Activated T-cell treated with anti-CD3 and anti-CD28 coated beads, Interleukin-2, amount 50 U/mL, for 24 hours (primary cell): ENCODE results near the gene KIF26B.
"Not testable (repeated sequence)": the region's sequence is repeated elsewhere in the genome, so short reads cannot be mapped to it uniquely, and the experiment has no call there.

Experiments
- DNase-seq: peaks from one replicate; pipeline ENCODE4 v3.0.0-alpha.2; 2020
- H3K27ac Mint-ChIP-seq: 2 replicates; pipeline ENCODE4 v1.8.0; 2020; ENCODE audit warnings: mild to moderate bottlenecking, mixed read lengths
- H3K27me3 Mint-ChIP-seq: 2 replicates; pipeline ENCODE4 v1.8.0; 2020; ENCODE audit warnings: mixed read lengths
- H3K36me3 Mint-ChIP-seq: 2 replicates; pipeline ENCODE4 v1.8.0; 2020; ENCODE audit warnings: low read depth, mixed read lengths
- H3K4me1 Mint-ChIP-seq: 2 replicates; pipeline ENCODE4 v1.8.0; 2020; ENCODE audit warnings: low read depth, mixed read lengths
- H3K4me3 Mint-ChIP-seq: 2 replicates; pipeline ENCODE4 v1.8.0; 2020; ENCODE audit warnings: mild to moderate bottlenecking, moderate library complexity, mixed read lengths
- H3K9me3 Mint-ChIP-seq: 2 replicates; pipeline ENCODE4 v1.8.0; 2020; ENCODE audit warnings: mixed read lengths

The KIF26B gene

GRCh38 chr1:245693116-245693793, 538.5 kb downstream of the KIF26B start:
- H3K9me3 Mint-ChIP-seq, result no peaks in the 10 kb centered on the region
- H3K4me3 Mint-ChIP-seq, result no peak overlapping the region
- peaks cover 5% of the 10 kb centered on the region for H3K27me3 Mint-ChIP-seq
- H3K27ac Mint-ChIP-seq, result no peak overlapping the region
- no peak for DNase-seq
- H3K4me1 Mint-ChIP-seq, result no peaks in the 10 kb centered on the region
- no peaks in the 10 kb centered on the region for H3K36me3 Mint-ChIP-seq

GRCh38 chr1:245693941-245694752, 539.4 kb downstream of the KIF26B start:
- H3K27ac Mint-ChIP-seq, result no peak overlapping the region
- no peak for DNase-seq
- H3K9me3 Mint-ChIP-seq, result no peaks in the 10 kb centered on the region
- no peaks in the 10 kb centered on the region for H3K36me3 Mint-ChIP-seq
- H3K4me1 Mint-ChIP-seq, result no peaks in the 10 kb centered on the region
- no peak overlapping the region for H3K4me3 Mint-ChIP-seq
- H3K27me3 Mint-ChIP-seq, result peaks cover 5% of the 10 kb centered on the region

- no peak overlapping the region for H3K27ac Mint-ChIP-seq
- no peaks in the 10 kb centered on the region for H3K36me3 Mint-ChIP-seq
- H3K4me1 Mint-ChIP-seq, result no peaks in the 10 kb centered on the region
- no peaks in the 10 kb centered on the region for H3K9me3 Mint-ChIP-seq
- DNase-seq, result no peak
- no peaks in the 10 kb centered on the region for H3K27me3 Mint-ChIP-seq
- no peak overlapping the region for H3K4me3 Mint-ChIP-seq
Observed at GRCh38 chr1:245694753-245695195, 540.0 kb downstream of the KIF26B start.

GRCh38 chr1:245695211-245695610, 540.4 kb downstream of the KIF26B start:
- H3K9me3 Mint-ChIP-seq, result no peaks in the 10 kb centered on the region
- no peak for DNase-seq
- no peaks in the 10 kb centered on the region for H3K36me3 Mint-ChIP-seq
- H3K4me3 Mint-ChIP-seq, result no peak overlapping the region
- no peaks in the 10 kb centered on the region for H3K27me3 Mint-ChIP-seq
- no peak overlapping the region for H3K27ac Mint-ChIP-seq
- no peaks in the 10 kb centered on the region for H3K4me1 Mint-ChIP-seq

- not testable (repeated sequence) for H3K9me3 Mint-ChIP-seq, H3K27me3 Mint-ChIP-seq, H3K4me1 Mint-ChIP-seq, H3K27ac Mint-ChIP-seq, DNase-seq, H3K4me3 Mint-ChIP-seq, H3K36me3 Mint-ChIP-seq
Observed at GRCh38 chr1:245695701-245696100, 540.9 kb downstream of the KIF26B start.

- H3K36me3 Mint-ChIP-seq, result no peaks in the 10 kb centered on the region
- no peak overlapping the region for H3K27ac Mint-ChIP-seq
- no peaks in the 10 kb centered on the region for H3K27me3 Mint-ChIP-seq
- no peaks in the 10 kb centered on the region for H3K9me3 Mint-ChIP-seq
- H3K4me1 Mint-ChIP-seq, result no peaks in the 10 kb centered on the region
- DNase-seq, result no peak
- H3K4me3 Mint-ChIP-seq, result no peak overlapping the region
Observed at GRCh38 chr1:245698116-245698515, 543.3 kb downstream of the KIF26B start.

- DNase-seq, result no peak
- Mint-ChIP-seq H3K36me3 (no peaks in the 10 kb centered on the region), H3K4me3 (no peak overlapping the region), H3K27me3 (no peaks in the 10 kb centered on the region), H3K9me3 (no peaks in the 10 kb centered on the region), H3K4me1 (no peaks in the 10 kb centered on the region), H3K27ac (no peak overlapping the region)
Observed at GRCh38 chr1:245698860-245699259, 544.1 kb downstream of the KIF26B start.

GRCh38 chr1:245700631-245701030, 545.8 kb downstream of the KIF26B start:
- DNase-seq, result no peak
- Mint-ChIP-seq H3K4me1 (no peaks in the 10 kb centered on the region), H3K27me3 (no peaks in the 10 kb centered on the region), H3K36me3 (no peaks in the 10 kb centered on the region), H3K9me3 (no peaks in the 10 kb centered on the region), H3K27ac (no peak overlapping the region), H3K4me3 (no peak overlapping the region)

- Mint-ChIP-seq H3K36me3 (no peaks in the 10 kb centered on the region), H3K27ac (no peak overlapping the region), H3K27me3 (no peaks in the 10 kb centered on the region), H3K4me1 (no peaks in the 10 kb centered on the region), H3K9me3 (no peaks in the 10 kb centered on the region), H3K4me3 (no peak overlapping the region)
- DNase-seq, result no peak
Observed at GRCh38 chr1:245701631-245702030, 546.8 kb downstream of the KIF26B start.

- Mint-ChIP-seq H3K27ac (no peak overlapping the region), H3K4me3 (no peak overlapping the region), H3K36me3 (no peaks in the 10 kb centered on the region), H3K9me3 (no peaks in the 10 kb centered on the region), H3K27me3 (no peaks in the 10 kb centered on the region), H3K4me1 (no peaks in the 10 kb centered on the region)
- DNase-seq, result no peak
Observed at GRCh38 chr1:245702346-245702745, 547.6 kb downstream of the KIF26B start.

GRCh38 chr1:245704341-245704740, 549.6 kb downstream of the KIF26B start:
- Mint-ChIP-seq H3K4me1 (no peaks in the 10 kb centered on the region), H3K27ac (no peak overlapping the region), H3K9me3 (no peaks in the 10 kb centered on the region), H3K36me3 (no peaks in the 10 kb centered on the region), H3K27me3 (no peaks in the 10 kb centered on the region), H3K4me3 (no peak overlapping the region)
- DNase-seq, result no peak

- Mint-ChIP-seq H3K4me1 (no peaks in the 10 kb centered on the region), H3K27me3 (no peaks in the 10 kb centered on the region), H3K9me3 (no peaks in the 10 kb centered on the region), H3K36me3 (no peaks in the 10 kb centered on the region), H3K27ac (no peak overlapping the region), H3K4me3 (no peak overlapping the region)
- DNase-seq, result no peak
Observed at GRCh38 chr1:245704765-245705164, 550.0 kb downstream of the KIF26B start.

GRCh38 chr1:245707941-245708340, 553.2 kb downstream of the KIF26B start:
- Mint-ChIP-seq H3K4me1 (no peaks in the 10 kb centered on the region), H3K4me3 (no peak overlapping the region), H3K27ac (no peak overlapping the region), H3K9me3 (no peaks in the 10 kb centered on the region), H3K27me3 (no peaks in the 10 kb centered on the region), H3K36me3 (no peaks in the 10 kb centered on the region)
- DNase-seq, result no peak

GRCh38 chr1:245710961-245711903, 556.4 kb downstream of the KIF26B start:
- no peak overlapping the region for H3K27ac Mint-ChIP-seq
- H3K4me3 Mint-ChIP-seq, result no peak overlapping the region
- H3K9me3 Mint-ChIP-seq, result no peaks in the 10 kb centered on the region
- no peaks in the 10 kb centered on the region for H3K4me1 Mint-ChIP-seq
- no peaks in the 10 kb centered on the region for H3K36me3 Mint-ChIP-seq
- DNase-seq, result no peak
- H3K27me3 Mint-ChIP-seq, result no peaks in the 10 kb centered on the region
